ENCODE results near the gene USF2.

The USF2 gene

DNA sequence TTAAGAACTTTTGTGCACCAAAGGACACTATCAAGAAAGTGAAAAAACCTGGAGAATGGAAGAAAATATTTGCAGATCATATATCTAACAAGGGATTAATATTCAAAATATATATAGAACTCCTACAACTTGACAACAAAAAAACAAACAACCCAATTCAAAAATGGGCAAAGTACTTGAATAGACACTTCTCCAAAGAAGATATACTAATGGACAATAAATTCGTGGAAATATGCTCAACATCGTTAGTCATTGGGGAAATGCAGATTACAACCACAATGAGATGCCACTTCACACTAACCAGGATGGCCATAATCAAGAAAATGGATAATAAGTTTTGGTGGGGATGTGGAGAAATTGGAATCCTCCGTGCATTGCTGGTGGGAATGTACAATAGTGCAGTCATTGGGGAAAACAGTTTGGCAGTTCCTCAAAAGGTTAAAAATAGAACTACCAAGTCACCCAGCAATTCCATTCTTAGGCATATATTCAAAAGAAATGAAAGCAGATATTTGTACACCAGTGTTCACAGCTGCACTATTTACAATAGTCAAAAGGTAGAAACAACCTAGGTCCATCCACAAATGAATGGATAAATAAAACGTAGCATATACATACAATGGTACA, 22.2 kb upstream of the USF2 start:
- no peak for DNase-seq (ENCODE audit: low read depth)

DNA sequence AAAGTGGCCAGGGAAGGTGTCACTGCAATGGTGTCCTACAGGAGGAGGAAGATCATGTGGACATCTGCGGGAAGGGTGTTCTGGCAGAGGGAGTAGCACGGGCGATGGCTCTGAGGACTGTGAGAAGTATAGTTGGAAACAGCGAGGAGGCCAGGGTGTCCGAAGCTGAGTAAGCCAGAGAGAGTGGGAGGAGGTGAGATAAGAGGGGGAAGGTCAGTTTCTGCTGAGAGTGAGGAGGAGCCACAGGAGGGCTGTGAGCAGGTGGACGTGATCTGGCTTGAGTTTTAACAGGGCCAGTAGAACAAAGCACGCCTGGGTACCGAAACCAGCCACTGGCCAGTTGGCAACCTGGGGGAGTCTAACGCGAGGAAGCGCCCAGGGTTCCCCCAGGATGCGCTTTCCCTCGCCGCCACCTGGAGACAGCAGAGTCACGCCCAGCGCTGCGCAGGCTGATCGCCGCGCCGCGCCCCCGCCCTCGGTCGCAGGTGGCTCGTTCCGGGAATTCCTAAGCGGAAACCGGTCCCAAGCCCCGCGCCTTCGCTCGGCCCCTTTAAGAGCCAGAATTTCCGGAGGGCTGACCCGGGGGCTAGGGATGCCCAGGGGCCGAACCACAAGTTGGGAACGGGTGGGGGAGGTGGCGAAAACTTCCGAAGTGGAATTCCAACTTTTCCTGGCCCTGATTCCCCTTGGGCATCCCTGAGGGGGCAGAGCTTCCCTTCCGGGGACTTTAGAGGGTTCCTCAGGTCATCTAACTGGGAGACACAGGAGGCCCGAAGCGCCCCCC, 21.0 kb upstream of the USF2 start:
- no peak for DNase-seq (ENCODE audit: low read depth)

DNA sequence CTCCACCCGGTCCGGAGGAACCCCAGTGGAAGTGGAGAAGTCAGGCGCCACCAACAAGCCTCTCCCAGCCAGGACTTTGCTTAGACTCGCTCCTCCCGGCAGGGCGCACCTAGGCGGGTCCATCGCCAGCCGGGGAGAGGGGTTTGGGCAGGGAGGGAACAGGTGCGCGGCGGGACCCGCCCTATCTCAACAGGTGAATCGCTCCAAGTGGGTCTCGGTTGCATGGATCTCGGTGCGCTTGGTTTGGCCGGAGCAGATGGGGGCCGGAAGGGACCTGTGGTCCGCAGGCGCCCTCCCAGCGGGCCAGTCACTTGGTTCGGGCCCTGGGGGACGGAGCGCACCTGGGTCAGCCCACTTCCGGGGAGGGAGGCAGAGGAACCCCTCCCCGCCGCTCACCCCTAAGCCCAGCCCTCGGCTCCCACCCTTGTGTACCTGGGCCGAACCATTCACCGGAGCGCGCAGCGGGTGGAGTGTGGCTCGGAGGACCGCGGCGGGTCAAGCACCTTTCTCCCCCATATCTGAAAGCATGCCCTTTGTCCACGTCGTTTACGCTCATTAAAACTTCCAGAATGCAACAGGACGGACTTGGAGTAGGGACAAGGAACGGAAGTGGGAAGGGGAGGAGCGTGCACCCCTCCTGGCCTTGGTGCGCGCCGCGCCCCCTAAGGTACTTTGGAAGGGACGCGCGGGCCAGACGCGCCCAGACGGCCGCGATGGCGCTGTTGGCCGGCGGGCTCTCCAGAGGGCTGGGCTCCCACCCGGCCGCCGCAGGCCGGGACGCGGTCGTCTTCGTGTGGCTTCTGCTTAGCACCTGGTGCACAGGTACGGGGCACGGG, 20.2 kb upstream of the USF2 start, which contains the start of gene LSR:
Gene LSR (plus strand): TSS at position 693 of the 836 bp plus-strand sequence. CDS start 21 bp downstream, at position 714.
- DNase-seq (ENCODE audit: low read depth) = no peak

DNA sequence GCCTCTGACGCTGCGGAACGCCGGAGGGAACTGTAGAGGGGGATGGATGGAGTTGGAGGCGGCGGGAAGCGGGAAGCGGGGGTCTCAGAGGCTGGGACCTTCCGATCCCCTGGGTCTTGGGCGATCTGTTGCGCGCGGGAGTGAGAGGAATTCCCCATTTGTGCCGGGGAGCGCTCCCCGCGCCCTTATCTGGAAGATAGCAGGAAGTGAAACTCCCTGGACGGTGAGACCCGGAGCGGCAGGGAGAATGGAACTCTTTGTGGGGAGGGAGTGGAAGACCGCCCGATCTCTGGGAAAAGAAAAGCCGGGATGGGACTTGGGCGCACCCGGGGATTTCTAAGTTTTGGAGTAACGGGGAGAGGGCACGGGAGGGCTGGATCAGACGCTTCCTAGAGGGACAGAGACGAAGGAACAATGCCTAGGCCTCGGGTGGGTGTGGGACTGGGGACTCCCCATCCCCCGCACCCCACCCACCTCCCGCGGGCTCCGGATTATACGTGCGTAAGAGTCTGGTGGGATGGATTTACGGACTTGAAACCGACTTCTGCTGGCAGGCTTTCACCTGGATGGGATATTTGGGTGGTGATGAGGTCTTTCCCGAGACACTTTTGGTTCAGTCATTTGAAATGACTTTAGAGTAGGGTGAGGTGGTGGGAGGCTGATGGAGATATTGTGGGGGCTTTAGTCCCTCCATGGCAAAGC, 19.5 kb upstream of the USF2 start:
- DNase-seq (ENCODE audit: low read depth) = no peak

DNA sequence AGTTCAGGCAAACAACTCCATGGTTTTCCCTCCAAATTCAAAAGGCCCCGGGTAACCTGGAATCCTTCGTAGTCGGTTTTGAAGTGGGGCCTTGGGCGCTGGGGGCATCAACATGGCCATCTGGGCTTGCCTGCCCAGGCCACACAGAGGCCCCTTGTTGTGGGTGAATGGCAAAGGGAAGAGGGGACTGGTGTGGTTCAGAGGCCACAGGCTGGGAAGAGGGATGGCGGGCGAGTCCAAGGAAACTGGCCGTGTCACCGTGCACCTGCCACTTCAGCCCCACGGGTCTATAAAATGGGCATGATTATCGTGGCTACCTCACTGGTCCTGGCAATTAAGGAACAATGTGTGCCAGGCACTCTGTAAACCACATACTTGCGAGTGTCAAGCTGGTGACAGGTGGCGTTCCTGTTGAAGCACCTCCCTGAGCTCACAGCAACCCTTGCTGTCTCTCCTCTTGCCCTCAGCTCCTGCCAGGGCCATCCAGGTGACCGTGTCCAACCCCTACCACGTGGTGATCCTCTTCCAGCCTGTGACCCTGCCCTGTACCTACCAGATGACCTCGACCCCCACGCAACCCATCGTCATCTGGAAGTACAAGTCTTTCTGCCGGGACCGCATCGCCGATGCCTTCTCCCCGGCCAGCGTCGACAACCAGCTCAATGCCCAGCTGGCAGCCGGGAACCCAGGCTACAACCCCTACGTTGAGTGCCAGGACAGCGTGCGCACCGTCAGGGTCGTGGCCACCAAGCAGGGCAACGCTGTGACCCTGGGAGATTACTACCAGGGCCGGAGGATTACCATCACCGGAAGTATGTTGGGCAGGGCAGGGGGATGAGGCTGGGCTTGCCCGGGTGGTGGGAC, 18.7 kb upstream of the USF2 start:
- no peak for DNase-seq (ENCODE audit: low read depth)

DNA sequence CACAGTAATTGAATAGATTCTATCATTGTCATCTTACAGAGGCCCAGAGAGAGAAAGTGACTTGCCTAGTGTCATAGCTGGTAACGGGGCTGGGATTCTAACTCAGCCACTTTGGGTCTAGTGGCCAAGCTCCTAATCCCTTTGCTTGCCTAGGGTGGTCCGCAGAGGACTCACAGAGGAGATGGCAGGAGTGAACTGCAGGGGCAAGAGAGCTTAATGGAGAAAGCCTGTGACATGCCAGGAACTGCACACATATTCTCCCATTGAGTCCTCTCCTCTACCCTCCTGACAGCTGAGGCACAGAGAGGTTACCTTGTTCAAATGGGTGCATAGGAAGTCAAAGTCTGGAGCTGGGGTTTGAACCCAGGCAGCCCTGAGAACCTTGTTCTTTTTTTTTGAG, 17.3 kb upstream of the USF2 start:
- no peak for DNase-seq (ENCODE audit: low read depth)

DNA sequence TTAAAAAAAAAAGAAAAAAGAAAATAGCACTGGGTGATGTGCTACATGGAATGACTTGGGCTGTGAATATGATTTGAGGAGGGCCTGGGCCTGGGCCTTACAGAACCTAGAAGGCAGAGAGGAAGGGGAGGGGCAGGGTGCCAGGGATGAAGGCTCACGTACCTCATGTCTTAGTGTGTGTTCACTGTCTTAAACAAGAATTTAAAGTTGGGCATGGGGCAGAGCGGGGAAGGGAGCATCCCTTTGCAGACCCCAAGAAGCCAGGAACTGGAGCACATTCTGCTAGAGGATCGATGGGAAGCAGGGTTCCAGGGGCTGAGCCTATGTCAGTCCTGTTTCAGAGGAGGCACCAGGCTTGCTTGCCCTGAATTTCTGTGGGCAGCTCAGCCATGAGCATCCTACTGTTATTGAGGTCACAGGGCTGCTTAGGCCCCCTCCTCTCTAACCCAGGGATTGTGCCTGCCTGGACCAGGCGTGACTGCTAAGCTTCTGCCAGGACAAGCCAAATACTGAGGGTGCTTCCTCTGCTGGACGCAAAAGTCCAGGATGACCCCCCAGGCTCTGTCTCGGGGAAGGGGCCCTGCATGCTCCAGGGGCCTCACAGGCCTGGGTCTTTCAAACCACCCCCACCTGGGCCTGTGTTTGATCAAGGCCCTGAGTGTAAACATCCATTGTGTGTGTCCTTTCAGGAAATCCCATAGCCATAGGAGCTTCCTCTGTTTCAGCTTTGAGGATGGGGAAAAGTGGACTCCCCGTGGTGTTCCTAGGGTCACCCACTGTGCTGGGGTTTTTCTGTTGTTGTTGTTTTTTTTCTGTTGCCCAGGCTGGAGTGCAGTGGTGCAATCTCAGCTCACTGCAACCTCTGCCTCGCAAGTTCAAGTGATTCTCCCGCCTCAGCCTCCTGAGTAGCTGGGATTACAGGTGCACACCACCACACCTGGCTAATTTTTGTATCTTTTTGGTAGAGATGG, 15.2 kb upstream of the USF2 start:
- DNase-seq (ENCODE audit: low read depth) = no peak

DNA sequence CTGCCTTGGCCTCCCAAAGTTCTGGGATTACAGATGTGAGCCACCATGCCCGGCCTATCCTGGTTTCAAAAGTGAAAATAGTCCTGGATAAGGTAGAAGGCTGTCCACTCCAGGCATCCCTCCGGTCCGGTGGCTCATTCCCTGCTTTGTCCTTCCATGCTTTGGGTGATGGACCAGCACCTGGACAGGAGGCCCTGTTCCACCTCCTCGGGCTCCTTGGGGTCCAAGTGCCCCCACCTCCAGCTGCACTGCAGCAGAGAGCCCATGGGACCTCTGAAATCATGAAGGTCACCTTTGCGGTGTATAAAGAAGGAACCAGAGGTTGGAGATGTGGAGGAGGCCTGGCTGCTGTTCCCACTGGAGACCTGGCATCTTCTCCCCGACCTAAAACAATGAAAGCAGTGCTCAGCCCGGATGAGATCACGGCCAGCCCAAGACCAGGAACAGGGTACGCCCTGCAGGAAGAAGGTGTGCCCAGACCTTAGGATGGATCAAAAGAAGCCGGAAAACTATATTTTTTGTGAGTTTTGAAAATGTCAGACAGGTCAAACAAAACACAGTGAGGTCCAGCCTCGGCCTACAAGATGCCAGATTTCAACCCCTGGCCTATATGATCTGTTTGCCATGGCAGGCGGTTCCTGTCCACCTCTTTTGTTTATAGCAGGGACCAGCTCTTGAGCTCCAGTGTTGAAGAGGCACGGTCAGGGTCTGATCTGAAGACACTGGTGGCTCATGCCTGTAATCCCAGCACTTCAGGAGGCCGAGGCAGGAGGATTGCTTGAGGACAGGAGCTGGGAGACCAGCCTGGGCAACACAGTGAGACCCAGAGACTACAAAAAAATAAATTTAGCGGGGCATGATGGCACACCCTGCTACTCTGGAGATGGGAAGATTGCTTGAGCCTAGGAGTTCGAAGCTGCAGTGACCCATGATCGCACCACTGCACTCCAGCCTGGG, 14.1 kb upstream of the USF2 start:
- DNase-seq (ENCODE audit: low read depth) = no peak

DNA sequence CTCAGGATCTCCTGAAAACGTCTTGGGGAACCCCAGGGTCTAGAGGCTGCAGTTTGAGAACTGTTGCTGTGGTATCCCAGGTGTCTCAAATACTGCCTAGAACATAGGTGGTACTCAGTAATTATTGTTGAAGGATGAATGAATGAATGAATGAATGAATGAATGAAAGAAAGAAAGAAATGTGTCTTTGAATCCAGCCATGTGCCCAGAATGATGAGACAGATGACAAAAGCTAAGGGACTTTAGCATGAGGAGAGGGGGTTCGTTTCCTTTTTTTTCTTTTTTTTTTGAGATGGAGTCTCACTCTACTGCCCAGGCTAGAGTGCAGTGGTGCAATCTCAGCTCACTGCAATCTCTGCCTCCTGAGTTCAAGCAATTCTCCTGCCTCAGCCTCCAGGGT, 12.2 kb upstream of the USF2 start:
- no peak for DNase-seq (ENCODE audit: low read depth)

DNA sequence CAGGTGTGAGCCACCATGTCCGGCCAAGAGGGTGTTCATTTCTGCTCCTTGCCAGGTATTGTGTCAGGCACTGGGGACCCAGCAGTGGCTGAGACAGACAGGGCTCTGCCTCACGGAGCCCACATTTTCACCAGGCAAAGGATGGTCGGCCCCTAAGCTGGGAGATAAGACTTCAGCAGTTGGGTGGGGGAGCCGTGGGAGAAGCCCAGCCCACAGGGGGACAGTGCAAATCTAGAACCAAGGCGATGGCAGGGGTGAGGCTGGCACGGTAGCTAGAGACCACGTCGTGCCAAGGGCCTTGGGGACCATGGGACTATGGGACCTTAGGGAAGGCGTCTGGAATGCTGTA, 11.7 kb upstream of the USF2 start:
- DNase-seq (ENCODE audit: low read depth) = no peak

DNA sequence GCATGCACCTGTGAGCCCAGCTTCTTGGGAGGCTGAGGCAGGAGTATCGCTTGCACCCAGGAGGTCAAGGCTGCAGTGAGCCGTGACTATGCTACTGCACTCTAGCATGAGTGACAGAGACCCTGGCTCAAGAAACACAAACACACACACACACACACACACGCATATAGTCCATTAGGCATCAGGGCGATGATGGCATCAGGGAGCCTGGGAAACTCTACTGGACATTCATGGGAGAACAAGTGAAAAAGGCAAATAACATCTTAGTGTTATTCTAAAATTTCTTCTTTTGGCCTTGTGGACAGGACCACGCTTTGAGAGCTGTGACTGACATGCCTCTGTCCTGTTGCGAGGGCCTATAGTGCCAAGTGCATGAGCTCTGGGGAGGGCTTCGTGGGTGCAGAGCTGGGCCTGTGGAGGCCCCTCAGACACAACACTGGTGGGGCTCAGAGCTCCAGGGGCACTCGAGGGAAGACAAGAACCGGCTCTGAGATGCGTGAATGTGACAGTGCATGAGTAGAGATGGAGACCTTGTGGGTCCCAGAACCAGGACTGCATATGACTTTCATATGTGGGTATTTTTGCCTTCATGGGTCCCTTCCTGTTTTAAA, 8.0 kb upstream of the USF2 start:
- no peak for DNase-seq (ENCODE audit: low read depth)

DNA sequence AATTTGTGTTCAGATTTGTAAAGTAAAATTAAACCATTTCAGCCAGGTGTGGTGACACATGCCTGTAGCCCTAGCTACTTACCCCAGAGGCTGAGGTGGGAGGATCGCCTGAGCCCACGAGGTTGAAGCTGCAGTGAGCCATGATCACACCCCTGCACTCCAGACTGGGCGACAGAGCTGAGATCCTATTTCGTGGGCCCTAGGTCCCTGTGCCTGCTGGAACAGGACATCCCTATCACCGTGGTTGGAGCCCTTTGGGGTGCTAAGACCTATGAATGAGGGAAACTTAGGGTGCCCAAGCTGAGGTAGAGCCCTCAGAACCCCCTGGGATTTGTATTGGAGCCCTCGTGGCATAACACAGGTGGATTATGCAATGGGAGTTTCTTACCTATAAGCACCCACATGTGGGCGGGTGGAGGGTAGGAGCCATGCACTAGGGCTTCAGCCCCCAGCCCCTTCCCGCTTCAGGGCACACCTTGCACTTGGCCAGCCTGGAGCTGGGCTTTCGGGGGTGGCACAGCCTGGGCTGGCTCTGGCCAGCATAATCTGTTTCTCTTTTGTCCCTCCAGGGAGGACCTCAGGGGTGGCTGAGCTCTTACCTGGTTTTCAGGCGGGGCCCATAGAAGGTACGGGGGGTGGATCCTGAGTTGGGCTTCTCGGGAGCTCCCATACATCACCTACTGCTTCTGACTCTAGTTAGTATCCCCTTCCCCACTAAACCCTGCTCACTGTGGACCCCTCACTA, 7.2 kb upstream of the USF2 start:
- DNase-seq (ENCODE audit: low read depth) = no peak

DNA sequence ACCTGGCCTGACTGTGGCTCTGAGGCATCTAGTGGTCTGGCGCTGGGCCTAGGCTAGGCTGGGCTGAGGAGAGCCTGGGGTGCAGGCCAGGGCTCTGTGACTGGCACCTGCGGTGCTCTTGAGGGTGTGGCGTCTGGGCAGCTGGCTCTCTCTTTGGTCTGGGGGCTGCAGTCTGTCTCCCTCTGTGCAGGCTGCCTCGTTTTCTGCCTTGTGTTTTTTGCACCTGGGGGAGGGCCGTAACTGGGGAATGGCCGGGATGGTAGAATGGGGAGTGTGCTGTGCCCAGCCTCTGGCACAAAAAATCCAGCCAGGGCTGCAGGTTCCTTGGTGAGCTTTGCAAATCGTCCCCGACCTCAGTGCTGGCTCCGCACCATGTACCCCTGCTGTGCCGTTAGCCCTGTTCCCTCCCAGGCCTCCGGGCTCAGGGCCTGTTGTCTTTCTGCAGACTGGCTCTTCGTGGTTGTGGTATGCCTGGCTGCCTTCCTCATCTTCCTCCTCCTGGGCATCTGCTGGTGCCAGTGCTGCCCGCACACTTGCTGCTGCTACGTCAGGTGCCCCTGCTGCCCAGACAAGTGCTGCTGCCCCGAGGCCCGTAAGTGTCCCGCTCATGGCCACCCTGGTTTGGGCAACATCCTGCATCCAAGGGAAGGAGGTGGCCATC, 6.5 kb upstream of the USF2 start:
- no peak for DNase-seq (ENCODE audit: low read depth)

DNA sequence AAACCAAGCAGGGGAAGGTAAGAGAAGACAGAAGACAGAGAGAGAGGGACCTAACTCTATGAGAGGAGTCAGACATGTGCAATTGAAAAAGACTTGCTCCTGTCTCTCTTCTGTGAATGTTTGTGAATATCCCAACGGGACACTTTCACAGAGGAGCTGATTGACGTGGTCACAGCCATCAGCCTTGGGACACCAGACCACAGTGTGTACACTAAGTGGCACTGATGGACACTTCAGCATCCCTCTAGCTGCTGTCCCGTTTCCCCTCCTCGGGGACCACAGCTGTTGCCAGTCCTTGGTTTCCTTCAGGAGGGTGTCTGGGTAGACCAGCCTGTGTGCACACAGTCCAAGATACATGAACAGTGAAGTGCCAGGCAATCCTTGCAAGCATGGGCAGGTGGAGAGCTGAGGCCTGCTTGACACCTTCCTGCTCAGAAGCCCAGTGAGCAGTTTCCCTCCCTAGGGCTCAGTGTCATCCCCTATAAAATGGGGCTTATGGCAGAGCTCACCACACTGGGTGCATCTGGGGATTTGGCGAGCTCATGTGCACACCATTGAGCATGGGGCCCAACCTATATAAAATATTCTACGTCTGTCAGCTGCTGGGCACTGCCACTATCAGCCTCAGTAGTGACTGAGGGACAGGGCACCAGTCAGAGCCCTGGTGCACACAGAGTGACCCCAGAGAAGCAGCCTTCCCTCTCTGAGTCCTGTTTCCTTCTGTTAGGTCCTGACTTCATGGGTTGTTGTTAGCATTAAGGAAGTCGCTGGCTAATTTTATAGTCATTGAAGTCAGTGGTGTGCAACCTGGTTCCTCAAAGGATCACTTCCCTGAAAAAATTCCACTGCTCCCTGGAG, 4.3 kb upstream of the USF2 start:
- DNase-seq (ENCODE audit: low read depth) = no peak

DNA sequence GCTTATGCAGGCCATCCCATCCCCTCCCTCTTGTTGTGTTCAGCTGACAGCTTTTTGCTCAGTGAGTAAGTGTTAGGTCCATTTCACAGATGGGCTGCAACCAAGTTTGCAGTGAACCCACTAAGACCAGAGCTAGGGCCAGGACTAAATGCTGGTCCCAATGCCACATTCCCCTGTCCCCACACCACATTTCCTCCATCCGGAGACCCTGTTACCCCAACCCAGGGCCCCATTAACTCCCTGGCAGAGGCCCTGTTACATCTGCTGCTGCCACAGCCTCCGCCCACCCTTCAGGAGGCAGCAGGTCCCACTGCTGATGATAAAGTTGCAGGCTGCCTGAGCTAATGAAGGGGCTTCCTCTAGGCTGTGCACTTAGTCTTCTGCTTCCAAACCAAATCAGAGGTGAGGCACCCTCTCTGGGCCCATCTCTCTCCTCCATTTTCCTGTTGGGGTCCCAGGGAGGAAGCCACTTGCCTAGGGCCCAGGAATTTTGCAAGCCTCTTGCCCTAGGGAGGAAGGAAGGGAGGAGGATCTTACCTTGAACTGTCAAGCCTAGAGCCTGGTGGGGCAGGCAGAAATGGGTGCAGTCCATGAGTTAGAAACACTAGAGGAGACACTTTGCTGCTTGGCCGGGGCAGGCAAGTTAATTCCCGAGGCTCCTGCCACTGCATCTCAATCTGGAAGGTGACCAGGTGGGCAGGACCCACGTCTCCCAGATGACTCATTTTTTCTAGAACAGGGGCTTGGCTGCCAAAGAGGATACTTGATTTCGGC, 3.4 kb upstream of the USF2 start:
- no peak for DNase-seq (ENCODE audit: low read depth)

Measured in iris pigment epithelial cell (primary cell).